ENCODE measurements around the gene APELA. TPM values are rescaled to one million over a fixed set of nuclear protein-coding genes. Genes with fewer than 3 reads are reported as not detected.
"Not testable (repeated sequence)": the region's sequence is repeated elsewhere in the genome, so short reads cannot be mapped to it uniquely, and the experiment has no call there.

APELA gene
- total RNA-seq, 2 donors from 2014 or later, result 1.4 to 13.1 TPM

DNA sequence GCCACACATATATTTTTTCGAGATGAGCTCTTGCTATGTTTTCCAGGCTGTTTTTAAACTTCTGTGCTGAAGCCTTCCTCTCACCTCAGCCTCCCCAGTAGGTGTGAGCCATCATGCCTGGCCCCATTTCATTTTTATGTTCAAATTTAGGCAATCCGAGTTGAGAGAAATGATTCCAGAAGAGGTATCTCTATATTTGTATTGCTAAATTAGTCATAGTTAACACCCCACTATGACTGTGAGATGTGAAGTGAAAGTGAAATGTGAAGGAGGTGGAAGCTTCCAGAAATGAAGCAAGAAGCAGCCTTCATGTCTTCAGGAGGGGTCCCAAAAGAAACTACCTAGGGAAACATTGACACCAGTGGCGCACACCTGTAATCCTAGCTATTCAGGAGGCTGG is 17.7 kb downstream of the APELA start:
- Histone ChIP-seq H3K9me3 (no peaks in the 10 kb centered on the region), H3K36me3 (no peaks in the 10 kb centered on the region)

DNA sequence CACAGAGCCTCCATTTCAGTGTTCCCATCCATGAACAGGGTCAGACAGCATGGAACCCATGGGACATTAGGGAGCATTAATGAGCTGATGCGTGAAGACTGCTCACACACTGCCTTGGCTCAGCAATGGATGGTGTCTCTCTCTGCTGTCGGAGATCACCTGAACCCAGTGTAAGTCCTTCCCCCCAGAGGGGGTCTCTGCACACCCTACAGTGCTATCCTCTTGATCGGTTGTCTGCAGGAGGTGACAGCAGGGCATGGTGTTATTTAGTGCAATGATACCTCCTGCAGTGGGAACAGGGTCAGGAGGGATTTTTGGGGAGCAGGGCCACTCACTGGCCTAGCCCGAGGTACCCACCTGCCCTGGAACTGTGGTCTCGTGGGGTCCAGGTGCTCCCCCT is 25.6 kb downstream of the APELA start:
- Histone ChIP-seq H3K36me3 (no peaks in the 10 kb centered on the region), H3K27ac (no peak overlapping the region), H3K9me3 (no peaks in the 10 kb centered on the region), H3K4me1 (replicated peaks) (no peaks in the 10 kb centered on the region), H3K27me3 (replicated peaks; ENCODE audit: insufficient read depth) (no peaks in the 10 kb centered on the region), H3K4me3 (no peak overlapping the region)
- no peak for TF ChIP-seq POLR2AphosphoS5 (IDR thresholded peaks at IDR 0.05)
- TF ChIP-seq, protein P1, sequence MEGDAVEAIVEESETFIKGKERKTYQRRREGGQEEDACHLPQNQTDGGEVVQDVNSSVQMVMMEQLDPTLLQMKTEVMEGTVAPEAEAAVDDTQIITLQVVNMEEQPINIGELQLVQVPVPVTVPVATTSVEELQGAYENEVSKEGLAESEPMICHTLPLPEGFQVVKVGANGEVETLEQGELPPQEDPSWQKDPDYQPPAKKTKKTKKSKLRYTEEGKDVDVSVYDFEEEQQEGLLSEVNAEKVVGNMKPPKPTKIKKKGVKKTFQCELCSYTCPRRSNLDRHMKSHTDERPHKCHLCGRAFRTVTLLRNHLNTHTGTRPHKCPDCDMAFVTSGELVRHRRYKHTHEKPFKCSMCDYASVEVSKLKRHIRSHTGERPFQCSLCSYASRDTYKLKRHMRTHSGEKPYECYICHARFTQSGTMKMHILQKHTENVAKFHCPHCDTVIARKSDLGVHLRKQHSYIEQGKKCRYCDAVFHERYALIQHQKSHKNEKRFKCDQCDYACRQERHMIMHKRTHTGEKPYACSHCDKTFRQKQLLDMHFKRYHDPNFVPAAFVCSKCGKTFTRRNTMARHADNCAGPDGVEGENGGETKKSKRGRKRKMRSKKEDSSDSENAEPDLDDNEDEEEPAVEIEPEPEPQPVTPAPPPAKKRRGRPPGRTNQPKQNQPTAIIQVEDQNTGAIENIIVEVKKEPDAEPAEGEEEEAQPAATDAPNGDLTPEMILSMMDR (IDR thresholded peaks at IDR 0.05), result no peak
- no peak for TF ChIP-seq POLR2A (IDR thresholded peaks at IDR 0.05)
- intact Hi-C loops (cut with DNase I), result no loop called here
- 87% methylated on average over 5 of the region's 5 CpGs for WGBS
- no peak for DNase-seq (ENCODE audit: low spot score)

More for the DNA sequence above, 17.7 kb downstream of the APELA start:
- no peaks in the 10 kb centered on the region for H3K27me3 ChIP-seq (replicated peaks; ENCODE audit: insufficient read depth)
- no peak overlapping the region for H3K27ac ChIP-seq
- H3K4me3 ChIP-seq, result no peak overlapping the region
- TF ChIP-seq POLR2AphosphoS5 (IDR thresholded peaks at IDR 0.05) (no peak), POLR2A (IDR thresholded peaks at IDR 0.05) (no peak)
- TF ChIP-seq, protein P1 (IDR thresholded peaks at IDR 0.05), result no peak
- intact Hi-C loops (cut with DNase I), result no loop called here
- no peak for DNase-seq (ENCODE audit: low spot score)
- 84% methylated on average over 3 of the region's 3 CpGs for WGBS
- H3K4me1 ChIP-seq (replicated peaks), result no peaks in the 10 kb centered on the region

DNA sequence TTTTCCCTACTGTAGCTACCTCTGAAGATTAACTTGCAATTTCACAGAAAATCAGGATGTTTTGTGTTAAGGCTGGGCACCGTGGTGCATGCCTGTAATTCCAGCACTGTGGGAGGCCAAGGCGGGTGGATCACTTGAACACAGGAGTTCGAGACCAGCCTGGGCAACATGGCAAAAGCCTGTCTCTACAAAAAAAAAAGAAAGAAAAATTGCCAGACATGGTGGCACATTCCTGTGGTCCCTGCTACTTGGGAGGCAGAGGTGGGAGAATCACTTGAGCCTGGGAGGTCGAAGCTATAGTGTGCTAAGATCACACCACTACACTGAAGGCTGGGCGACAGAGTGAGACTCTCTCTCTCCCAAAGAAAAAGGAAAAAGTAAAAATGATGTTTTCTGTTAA is 27.4 kb downstream of the APELA start:
- Histone ChIP-seq H3K4me1 (replicated peaks) (no peaks in the 10 kb centered on the region), H3K9me3 (no peaks in the 10 kb centered on the region), H3K27ac (no peak overlapping the region), H3K4me3 (no peak overlapping the region), H3K36me3 (no peaks in the 10 kb centered on the region), H3K27me3 (replicated peaks; ENCODE audit: insufficient read depth) (no peaks in the 10 kb centered on the region)
- TF ChIP-seq POLR2AphosphoS5 (IDR thresholded peaks at IDR 0.05) (no peak), POLR2A (IDR thresholded peaks at IDR 0.05) (no peak)
- TF ChIP-seq, protein P1 (IDR thresholded peaks at IDR 0.05), result no peak
- WGBS, result 77% methylated on average over 5 of the region's 5 CpGs
- no peak for DNase-seq (ENCODE audit: low spot score)
- intact Hi-C loops (cut with DNase I), result no loop called here

DNA sequence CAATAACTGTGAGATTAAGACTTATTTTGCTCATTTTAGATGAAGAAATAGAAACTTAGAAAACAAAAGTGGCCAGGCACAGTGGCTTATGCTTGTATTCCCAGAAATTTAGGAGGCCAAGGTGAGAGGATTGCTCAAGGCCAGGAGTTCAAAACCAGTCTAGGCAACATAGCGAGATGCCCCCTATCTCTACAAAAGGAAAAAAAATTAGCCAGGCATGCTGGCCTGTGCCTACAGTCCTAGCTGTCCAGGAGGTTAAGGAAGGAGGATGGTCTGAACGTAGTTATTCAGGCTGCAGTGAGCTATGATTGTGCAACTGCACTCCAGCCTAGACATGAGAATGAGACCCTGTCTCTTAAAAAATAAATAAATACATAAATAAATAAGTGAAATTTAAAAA is 28.0 kb downstream of the APELA start:
- Histone ChIP-seq H3K27me3 (replicated peaks; ENCODE audit: insufficient read depth) (no peaks in the 10 kb centered on the region), H3K9me3 (no peaks in the 10 kb centered on the region), H3K36me3 (no peaks in the 10 kb centered on the region), H3K27ac (no peak overlapping the region), H3K4me3 (no peak overlapping the region), H3K4me1 (replicated peaks) (no peaks in the 10 kb centered on the region)
- DNase-seq (ENCODE audit: low spot score), result no peak
- intact Hi-C loops (cut with DNase I), result no loop called here
- TF ChIP-seq, protein P1 (IDR thresholded peaks at IDR 0.05), result no peak
- TF ChIP-seq POLR2AphosphoS5 (IDR thresholded peaks at IDR 0.05) (no peak), POLR2A (IDR thresholded peaks at IDR 0.05) (no peak)
- 87% methylated on average over 2 of the region's 2 CpGs for WGBS

DNA sequence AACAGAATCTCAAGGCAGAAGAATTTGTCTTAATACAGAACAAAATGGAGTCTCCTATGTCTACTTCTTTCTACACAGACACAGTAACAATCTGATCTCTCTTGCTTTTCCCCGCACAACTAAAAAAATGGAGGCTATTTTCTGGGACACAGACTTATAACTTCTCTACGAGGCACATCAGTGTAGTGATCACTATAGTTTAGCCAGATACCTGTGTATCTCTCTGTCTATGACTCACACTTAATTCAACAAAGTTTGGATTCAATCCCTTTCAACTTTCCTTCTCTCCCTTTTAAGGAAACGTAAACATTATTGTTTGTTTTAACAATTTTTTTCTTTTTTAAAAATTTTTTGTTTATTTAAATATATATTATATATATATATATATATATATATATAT is 29.4 kb downstream of the APELA start:
- H3K27me3 ChIP-seq (replicated peaks; ENCODE audit: insufficient read depth), result no peaks in the 10 kb centered on the region
- H3K4me3 ChIP-seq, result no peak overlapping the region
- TF ChIP-seq POLR2A (IDR thresholded peaks at IDR 0.05) (no peak), POLR2AphosphoS5 (IDR thresholded peaks at IDR 0.05) (no peak)
- TF ChIP-seq, protein P1 (IDR thresholded peaks at IDR 0.05), result no peak
- intact Hi-C loops (cut with DNase I), result no loop called here
- H3K36me3 ChIP-seq, result no peaks in the 10 kb centered on the region
- WGBS, result 79% methylated on average over 3 of the region's 3 CpGs
- H3K9me3 ChIP-seq, result no peaks in the 10 kb centered on the region
- H3K4me1 ChIP-seq (replicated peaks), result no peaks in the 10 kb centered on the region
- H3K27ac ChIP-seq, result no peak overlapping the region
- DNase-seq (ENCODE audit: low spot score), result no peak

DNA sequence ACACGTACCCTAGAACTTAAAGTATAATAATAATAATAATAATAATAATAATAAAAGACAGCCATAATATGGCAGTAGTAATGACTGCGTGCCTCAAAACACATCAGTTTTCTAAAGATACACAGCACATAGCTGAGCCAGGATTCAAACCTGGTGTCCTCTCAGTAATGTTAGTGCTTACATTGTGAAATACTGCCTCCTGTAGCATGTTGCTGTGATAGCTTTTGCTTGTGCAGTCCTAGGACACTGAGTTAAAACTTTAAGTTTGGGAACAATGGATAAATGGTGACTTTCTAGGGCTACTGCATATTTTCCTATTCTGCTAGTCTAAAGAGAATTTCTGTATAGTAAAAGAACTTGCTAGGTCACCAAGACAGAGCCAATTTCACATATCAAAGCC is 36.5 kb downstream of the APELA start:
- DNase-seq (ENCODE audit: low spot score); H3K36me3 ChIP-seq; H3K9me3 ChIP-seq; H3K27me3 ChIP-seq (replicated peaks; ENCODE audit: insufficient read depth); H3K27ac ChIP-seq; intact Hi-C loops (cut with DNase I); H3K4me3 ChIP-seq; H3K4me1 ChIP-seq (replicated peaks): not testable (repeated sequence)
- 93% methylated on average over 2 of the region's 2 CpGs for WGBS

Data from prostate gland (tissue), 2 donors.